NCI-H526 (cell line): ENCODE data around the gene L3MBTL2.
A peak's percentile ranks its signal among the peaks of the same experiment; 100 is the strongest.

ENCODE experiments used
- DNase-seq, 2 experiments: peaks; one replicate each; lab custom pipeline; 2025; lab: John Stamatoyannopoulos, UW

L3MBTL2 gene

GRCh38 chr22:41215409-41215808, 10.3 kb downstream of the L3MBTL2 start:
- DNase-seq, result no peak

- no peak for DNase-seq
These were observed 10.8 kb downstream of the L3MBTL2 start for GRCh38 chr22:41215926-41216325.

GRCh38 chr22:41216984-41217383, 11.9 kb downstream of the L3MBTL2 start:
- no peak for DNase-seq

DNA sequence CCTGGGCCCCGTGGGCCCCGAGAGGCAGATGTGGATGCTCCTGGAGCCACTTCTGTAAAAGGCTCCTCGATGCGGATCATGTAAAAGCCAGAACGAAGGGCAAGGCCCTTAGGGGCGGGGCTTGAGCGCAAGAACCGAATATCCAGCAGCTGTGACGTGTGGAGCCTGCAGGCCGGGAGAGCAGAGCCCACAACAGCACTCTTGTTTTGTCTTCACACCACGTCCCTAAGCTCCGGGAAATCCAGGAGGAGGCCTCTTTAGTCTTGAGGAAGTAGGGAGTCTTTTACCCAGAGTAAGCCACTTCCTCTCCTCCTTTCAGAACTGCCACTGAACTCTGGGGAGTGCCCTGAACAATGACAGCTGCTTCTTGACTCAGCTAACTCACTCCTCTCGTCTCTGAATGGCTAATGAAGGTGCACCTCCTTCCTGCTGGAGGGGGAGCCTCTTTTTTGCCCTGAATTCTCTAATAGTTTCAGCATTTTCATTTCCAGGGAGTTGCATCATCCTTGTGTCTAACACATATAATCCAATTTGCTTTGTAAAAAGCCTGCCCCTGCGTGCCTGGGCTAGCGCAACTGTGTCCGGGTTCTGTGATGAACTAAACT, 12.5 kb downstream of the L3MBTL2 start:
- DNase-seq, result no peak

DNA sequence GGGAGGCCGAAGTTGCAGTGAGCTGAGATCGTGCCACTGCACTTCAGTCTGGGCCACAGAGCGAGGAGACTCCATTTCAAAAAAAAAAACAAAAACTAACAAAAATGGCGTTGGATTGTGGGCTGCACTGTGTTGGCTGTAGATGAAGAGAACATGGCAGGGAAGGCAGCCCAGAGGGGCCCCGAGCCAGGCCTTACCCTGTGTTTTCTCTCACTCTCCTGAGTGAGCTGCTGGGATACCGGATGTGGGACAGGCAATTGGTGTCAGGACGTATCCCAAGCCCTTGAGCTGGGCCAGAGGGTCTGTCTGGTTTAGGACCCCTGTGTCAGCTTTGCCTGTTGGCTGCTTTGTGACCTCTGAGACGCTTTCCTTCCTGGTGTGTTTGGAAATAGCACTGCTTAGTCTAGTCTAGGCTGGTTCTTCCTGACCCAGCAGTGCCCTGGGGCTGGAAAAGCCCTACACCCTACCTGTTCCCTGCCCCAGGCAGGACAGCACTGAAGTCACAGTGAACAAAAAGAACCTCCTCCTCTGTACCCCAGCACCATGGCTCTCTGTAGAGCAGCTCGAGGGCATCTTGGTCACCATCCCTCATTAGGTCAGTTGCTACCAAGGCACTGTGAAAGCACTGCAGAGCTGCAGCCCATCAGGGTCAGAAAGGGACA, 17.9 kb downstream of the L3MBTL2 start:
- no peak for DNase-seq

DNA sequence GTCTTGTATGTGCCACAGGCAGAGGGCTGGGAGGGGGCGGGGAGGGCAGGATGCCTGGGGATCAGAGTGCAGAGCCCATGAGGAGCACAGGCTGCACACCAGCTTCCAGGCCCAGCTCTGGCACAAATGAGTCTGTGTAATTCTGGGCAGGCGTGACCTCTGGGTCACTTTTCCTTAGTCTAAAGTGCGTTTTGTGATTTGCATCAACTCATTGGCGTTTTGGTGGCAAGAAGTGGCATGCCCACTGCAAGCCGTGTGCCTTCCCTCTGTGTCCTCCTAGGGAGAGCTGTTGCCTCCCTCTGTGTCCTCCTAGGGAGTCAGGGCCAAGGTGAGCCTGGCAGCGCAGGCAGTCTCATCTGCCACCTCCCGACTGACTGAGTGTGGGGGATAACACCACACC, 18.4 kb downstream of the L3MBTL2 start:
- DNase-seq, result no peak

DNA sequence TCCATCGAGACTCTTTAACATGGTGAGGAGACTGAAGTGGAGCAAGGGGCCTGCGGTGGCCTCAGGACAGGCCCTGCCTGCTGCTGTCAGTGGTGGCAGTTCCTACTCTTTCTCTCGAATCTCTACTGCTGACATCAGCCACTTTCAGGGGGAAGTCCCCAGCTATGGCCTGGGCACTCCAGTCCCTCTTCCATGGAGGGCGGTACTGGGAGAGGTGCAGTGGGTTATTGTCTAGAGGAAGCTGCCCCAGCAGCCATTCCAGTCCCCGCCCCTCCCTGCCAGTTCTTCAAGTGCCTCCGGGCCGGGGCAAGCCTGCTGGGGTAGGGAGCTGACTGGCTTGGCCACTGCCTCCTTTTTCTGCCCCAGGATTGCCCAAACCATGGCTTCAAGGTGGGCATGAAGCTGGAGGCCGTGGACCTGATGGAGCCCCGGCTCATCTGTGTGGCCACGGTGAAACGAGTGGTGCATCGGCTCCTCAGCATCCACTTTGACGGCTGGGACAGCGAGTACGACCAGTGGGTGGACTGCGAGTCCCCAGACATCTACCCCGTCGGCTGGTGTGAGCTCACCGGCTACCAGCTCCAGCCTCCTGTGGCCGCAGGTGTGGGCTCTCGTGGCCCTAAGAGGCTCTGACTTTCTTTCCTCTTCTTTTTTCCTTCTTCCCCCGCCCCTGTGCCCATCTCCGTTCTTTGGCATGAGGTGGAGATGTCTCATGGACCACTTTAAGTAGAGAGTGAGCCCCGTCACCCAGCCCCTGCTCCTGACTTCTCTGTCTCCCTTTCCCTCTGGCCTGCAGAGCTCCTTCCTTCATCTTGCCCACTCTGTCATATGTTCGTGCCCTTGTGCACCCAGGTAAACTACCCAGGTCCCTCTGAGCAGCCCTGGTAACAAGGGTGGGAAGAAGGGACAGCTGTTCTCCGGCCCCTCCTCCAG, 21.9 kb downstream of the L3MBTL2 start:
- no peak for DNase-seq

- no peak for DNase-seq
These were observed 24.1 kb downstream of the L3MBTL2 start for GRCh38 chr22:41229215-41229614.

DNA sequence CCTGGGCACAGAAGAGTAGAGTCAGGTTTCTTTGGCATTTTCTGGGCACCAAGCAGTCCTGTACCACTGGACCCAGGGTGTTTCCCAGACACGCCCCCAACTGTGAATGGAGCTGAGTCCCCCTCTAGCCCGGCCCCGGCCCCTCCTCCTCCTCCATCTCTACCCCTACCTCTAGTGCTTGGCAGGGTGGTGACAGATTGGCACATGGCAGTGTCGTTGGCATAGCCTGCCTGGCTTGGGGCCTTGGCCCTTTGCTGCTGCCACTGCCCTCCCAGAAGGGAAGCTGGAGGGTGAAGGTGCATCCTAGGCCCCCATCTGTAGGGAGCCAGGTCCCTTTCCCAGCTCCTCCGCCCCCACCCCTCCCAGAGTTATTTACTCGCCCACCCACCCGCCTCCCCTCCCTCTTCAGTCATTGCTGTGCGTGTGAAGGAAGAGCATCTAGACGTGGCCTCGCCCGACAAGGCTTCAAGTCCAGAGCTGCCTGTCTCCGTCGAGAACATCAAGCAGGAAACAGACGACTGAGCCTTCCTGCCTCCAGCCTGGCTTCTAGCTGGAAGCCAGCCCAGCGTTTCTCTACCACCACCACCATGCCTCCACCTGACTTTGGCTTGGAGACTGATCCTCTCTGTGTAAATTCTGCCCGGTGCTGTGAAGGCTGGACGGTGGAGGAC, 24.8 kb downstream of the L3MBTL2 start:
- no peak for DNase-seq

GRCh38 chr22:41230401-41230785, 25.3 kb downstream of the L3MBTL2 start:
- no peak for DNase-seq

DNA sequence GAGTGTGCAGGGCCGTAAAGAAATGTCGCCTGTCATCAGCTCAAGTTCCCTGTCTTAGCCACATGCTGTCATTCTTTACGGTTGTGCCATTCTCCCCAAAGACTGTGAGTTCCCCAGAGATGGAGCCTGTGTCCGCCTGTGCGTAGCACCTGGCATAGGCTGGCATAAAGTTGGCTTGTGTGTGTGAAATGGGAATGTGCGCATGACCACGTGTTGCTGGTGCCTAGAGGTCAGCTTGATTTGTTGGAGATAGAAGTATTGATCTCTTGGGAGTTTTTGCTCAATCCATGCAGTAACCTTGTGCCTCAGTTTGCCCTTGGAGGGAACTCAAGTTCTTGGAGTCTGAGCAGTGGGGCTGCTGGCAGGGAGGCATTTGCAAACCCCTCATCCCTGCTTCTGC, 26.3 kb downstream of the L3MBTL2 start:
- DNase-seq, result no peak

DNA sequence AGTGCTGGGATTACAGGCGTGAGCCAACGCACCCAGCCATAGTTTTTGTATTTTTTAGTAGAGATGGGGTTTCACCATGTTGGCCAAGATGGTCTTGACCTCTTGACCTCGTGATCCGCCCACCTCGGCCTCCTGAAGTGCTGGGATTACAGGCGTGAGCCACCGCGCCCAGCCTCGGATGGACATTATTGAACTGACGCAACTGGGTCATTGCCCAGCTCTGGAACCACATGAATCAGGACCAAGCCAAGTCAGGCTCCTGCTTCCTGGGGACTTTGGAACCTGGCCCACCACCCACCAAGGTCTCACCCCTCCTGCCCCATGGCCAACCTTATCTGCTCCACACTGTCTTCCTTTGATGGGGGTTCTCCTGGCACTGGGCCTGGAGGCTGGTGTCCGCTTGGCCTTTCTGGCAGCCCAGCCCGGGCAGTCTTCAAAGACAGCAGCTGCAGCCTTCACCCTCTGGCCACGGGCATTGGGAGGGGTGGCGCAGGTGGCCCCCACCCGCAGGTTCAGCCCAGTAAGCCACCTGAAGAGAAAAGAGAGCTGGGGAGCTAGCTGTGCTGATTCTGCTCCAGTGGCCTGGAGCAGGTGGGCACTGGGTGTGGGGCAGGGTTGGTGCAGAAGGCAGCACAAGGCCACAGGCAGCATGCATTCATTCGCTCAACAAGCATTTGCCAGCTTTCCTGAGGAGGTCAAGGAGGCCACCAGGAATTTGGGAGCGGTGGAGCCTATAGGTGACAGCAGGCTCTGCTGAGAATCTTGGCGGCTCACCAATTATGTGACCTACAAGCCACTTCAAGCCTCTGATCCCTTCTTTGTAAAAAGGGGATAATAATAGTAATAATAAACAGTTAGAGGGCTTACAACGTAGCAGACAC, 29.9 kb downstream of the L3MBTL2 start:
- no peak for DNase-seq

- DNase-seq, result no peak
These were observed 32.1 kb downstream of the L3MBTL2 start for GRCh38 chr22:41237036-41237706.

DNA sequence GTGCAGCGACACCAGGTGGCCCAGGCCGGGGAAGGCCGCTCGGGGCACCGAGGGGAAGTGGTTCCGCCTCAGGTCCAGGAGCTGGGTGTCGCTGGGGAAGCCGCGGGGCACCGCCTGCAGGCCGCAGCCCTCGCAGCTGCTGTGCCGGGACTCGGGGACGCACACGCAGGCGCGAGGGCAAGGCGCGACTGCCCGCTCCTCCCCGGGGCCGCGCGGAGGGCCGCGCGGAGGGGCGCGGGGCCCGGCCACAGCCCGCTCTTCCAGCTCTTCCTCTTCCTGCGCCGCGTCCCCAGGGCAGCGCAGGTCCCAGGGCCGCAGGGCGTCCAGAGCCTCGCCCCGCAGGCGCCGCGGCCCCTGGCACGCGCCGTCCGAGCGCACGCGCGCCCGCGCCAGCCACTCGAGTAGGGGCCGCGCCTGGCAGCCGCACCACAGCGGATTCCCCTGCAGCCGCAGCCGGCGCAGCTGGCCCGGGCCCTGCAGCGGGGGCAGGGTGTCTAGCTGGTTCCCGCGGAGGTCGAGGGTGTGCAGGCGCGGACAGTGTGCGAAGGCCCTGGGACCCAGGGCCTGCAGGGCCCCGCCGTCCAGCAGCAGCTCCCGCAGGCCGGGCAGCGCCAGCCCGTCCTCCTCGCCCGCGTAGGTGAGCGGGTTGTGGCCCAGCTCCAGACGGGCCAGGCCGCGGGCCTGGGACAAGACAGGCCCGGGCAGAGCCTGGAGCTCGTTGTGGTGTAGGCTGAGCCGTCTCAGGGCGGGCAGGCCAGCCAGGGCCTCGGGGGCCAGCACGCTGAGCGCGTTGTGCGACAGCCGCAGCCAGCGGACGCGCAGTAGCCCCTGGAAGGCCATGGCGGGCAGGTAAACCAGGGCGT, 32.8 kb downstream of the L3MBTL2 start:
- peak; percentile 38 to 86 for DNase-seq

GRCh38 chr22:41238570-41239442, 33.7 kb downstream of the L3MBTL2 start:
- DNase-seq, result no peak

- no peak for DNase-seq
These were observed 34.5 kb downstream of the L3MBTL2 start for GRCh38 chr22:41239443-41240128.

GRCh38 chr22:41240377-41241132, 35.4 kb downstream of the L3MBTL2 start, which contains the start of gene CHADL:
Gene CHADL, minus strand, starts transcription at chr22:41240931. Its CDS starts 50 bp downstream, at chr22:41240881.
- DNase-seq, result peak; percentile 29 to 52
